ENCODE data around the gene HSPBP1. TPM values are rescaled to one million over a fixed set of nuclear protein-coding genes. Genes with fewer than 3 reads are reported as not detected.

The HSPBP1 gene
- total and polyA plus RNA-seq, 2 donors (not counting 3 experiments of a cell fraction or from before 2014, with no cell fraction given) = 30.4 to 47.5 TPM

- H3K4me1 ChIP-seq (ENCODE audit: control insufficient read depth, extremely low read depth, insufficient read depth, low read length) = no peaks in the 10 kb centered on the region
- H3K4me3 ChIP-seq (replicated peaks in 1 of 3; ENCODE audit: insufficient read depth in 1 of 3, low read depth in 1 of 3, low read length in 3 of 3) = no peak overlapping the region
- dilution Hi-C loops (cut with MboI; ENCODE audit: extremely low pct_ligation_motif_present, low sequenced_read_pairs) = no loop called here
- FAIRE-seq (no peak), DNase-seq (ENCODE audit: low read depth, low spot score) (no peak)
- no peaks in the 10 kb centered on the region for H3K79me2 ChIP-seq (ENCODE audit: control insufficient read depth, insufficient read depth, low read length)
- H3K9ac ChIP-seq (replicated peaks; ENCODE audit: extremely low read depth, insufficient read depth, low read length) = no peak overlapping the region
- no peaks in the 10 kb centered on the region for H4K20me1 ChIP-seq (replicated peaks; ENCODE audit: control insufficient read depth, extremely low read depth, insufficient read depth, low read length)
- H3K27ac ChIP-seq (ENCODE audit: insufficient read depth, low read depth, low read length) = no peak overlapping the region
- ChIA-PET CTCF (interaction anchor here (0.7 to 3.8 kb wide), 24 partner anchors 8 to 202 kb away, joined by 3 to 51 read pairs (median 7); partner anchors contain the start of genes HSPBP1, KMT5C, PPP6R1 and RPL28), POLR2A (interaction anchor here (1.3 kb wide), 1 partner anchor 106 kb away, joined by 4 read pairs; the partner anchor contains the start of gene UBE2S)
- H3K36me3 ChIP-seq (ENCODE audit: control insufficient read depth in 2 of 2, extremely low read depth in 1 of 2, insufficient read depth in 2 of 2, low read length in 2 of 2) = no peaks in the 10 kb centered on the region
- TF ChIP-seq POLR2A (IDR thresholded peaks at IDR 0.05; ENCODE audit: low read depth, low read length) = no peak
- no peak for TF ChIP-seq MYC (IDR thresholded peaks at IDR 0.05; ENCODE audit: low read depth, low read length)
- no peak for TF ChIP-seq FOS (IDR thresholded peaks at IDR 0.05; ENCODE audit: borderline replicate concordance, insufficient read depth, low read length)
- no peak for TF ChIP-seq MAX (IDR thresholded peaks at IDR 0.05; ENCODE audit: insufficient read depth, insufficient read length)
- no peak for TF ChIP-seq CTCF (IDR thresholded peaks at IDR 0.05; ENCODE audit: extremely low read depth in 1 of 2, insufficient read depth in 1 of 2, low read depth in 1 of 2, low read length in 2 of 2)
- TF ChIP-seq JUN (IDR thresholded peaks at IDR 0.05; ENCODE audit: borderline replicate concordance, insufficient read depth, insufficient read length, low read depth) = no peak
- TF ChIP-seq GATA2 (IDR thresholded peaks at IDR 0.05; ENCODE audit: insufficient read depth, insufficient read length, low read depth, low read length) = no peak
- no peak for TF ChIP-seq EZH2 (IDR thresholded peaks at IDR 0.05; ENCODE audit: borderline replicate concordance, low read depth, low read length, severe bottlenecking)
- TF ChIP-seq POLR2AphosphoS5 (IDR thresholded peaks at IDR 0.05; ENCODE audit: insufficient read depth, low read depth, low read length) = no peak
- H3K9me1 ChIP-seq (replicated peaks; ENCODE audit: control insufficient read depth, extremely low read depth, insufficient read depth, low read length) = no peaks in the 10 kb centered on the region
- no peaks in the 10 kb centered on the region for H3K9me3 ChIP-seq (replicated peaks; ENCODE audit: control insufficient read depth, insufficient read depth, low read length)
- H2AFZ ChIP-seq (ENCODE audit: low read depth, low read length) = peak overlapping the region; percentile 98
- peak overlapping the region; percentile 52 for H3K4me2 ChIP-seq (ENCODE audit: insufficient read depth, low read length)
- intact Hi-C loops (cut with micrococcal nuclease) = loop anchor here (1.0 to 5.0 kb wide), 3 partner anchors 83 to 160 kb away; partner anchors contain the start of gene RPL28
- no TSS peak for BruUV-seq (replicated peaks)
- H3K27me3 ChIP-seq (ENCODE audit: control insufficient read depth in 2 of 2, insufficient read depth in 2 of 2, low read length in 2 of 2) = peaks cover 0 to 3% of the 10 kb centered on the region in 2 experiments
Observed at GRCh38 chr19:55302318-55302703, 22.4 kb upstream of the HSPBP1 start.
